Glomerular endothelial cell (primary cell): ENCODE results near the gene MAP3K4. TPM values are rescaled to one million over a fixed set of nuclear protein-coding genes. Genes with fewer than 3 reads are reported as not detected.
"Not testable (repeated sequence)": the region's sequence is repeated elsewhere in the genome, so short reads cannot be mapped to it uniquely, and the experiment has no call there.

ENCODE experiments used
- DNase-seq: peaks from one replicate; pipeline ENCODE4 v3.0.0-alpha.2; 2011; ENCODE audit warnings: low read depth, low spot score; ENCODE audit errors: extremely low read depth
- total RNA-seq: library from RNA; depleted of rRNA; stranded (reverse); fragments of >200 nt; gene quantifications from 2 replicates; pipeline ENCODE4 v1.2.3, GENCODE V29; 2015

Gene MAP3K4
- total RNA-seq, 1 donor from 2014 or later = 17.0 TPM

DNA sequence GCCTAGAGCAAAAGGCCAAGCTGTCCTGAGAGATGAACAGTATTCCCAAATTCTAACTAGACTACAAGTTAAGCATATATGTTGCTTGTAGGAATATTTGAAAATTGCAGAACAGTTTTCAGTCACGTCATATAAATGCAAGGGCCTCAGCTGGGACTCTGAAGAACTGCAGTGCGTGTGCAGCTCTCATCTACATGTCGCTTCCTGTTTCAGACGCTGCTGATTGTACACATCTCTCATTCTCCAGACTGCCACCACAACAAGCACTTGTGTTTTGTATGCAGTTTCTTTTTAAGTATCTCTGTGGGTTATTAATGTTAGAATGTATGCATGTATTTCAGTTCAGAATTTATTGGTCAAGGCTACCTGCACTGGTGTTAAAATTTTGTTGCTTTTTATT is 119.7 kb downstream of the MAP3K4 start:
- DNase-seq = no peak

DNA sequence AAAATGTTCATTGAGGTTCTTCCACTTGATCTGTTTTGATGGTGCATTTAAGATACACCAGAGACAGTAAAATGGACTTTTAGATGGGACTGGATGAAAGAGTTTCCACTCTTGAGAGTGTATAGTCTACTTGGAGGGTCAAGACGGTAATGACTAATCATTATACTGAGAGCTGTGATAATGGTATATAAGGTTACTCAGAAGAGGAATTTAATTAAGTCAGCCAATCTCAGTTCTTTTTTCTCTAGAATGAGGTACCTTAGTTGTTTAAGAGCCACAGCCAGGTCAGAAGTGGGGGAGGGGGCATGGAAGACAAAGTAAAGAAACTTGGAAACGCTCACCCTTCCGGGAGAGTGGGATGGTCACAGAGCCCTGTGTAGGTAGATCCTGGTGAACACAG is 123.9 kb downstream of the MAP3K4 start:
- DNase-seq = no peak

GRCh38 chr6:161116554-161116953 is 125.0 kb downstream of the MAP3K4 start:
- no peak for DNase-seq

- no peak for DNase-seq
Observed at GRCh38 chr6:161117308-161117707, 125.7 kb downstream of the MAP3K4 start.

GRCh38 chr6:161117942-161118341 is 126.4 kb downstream of the MAP3K4 start:
- no peak for DNase-seq

DNA sequence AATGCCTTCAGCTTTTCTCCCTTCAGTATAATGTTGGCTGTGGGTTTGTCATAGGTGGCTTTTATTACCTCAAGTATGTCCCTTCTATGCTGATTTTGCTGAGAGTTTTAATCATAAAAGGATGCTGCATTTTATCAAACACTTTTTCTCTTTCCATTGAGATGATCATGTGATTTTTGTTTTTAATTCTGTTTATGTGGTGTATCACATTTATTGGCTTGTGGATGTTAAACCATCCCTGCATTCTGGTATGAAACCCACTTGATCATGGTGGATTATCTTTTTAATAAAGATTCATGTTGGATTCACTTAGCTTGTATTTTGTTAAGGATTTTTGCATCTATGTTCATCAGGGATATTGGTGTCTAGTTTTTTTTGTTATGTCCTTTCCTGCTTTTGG is 131.8 kb downstream of the MAP3K4 start:
- DNase-seq = not testable (repeated sequence)

DNA sequence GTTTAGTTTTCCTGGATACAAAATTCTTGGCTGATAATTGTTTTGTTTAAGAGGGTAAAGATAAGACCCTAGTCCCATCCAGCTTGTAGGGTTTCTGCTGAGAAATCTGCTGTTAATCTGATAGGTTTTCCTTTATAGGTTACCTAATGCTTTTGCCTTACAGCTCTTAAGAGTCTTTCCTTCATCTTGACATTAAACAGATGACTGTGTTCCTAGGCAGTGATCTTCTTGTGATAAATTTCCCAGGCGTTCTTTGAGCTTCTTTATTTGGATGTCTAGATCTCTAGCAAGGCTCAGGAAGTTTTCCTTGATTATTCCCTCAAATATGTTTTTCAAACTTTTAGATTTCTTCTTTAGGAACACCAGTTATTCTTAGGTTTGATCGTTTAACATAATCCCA is 134.0 kb downstream of the MAP3K4 start:
- DNase-seq = no peak

DNA sequence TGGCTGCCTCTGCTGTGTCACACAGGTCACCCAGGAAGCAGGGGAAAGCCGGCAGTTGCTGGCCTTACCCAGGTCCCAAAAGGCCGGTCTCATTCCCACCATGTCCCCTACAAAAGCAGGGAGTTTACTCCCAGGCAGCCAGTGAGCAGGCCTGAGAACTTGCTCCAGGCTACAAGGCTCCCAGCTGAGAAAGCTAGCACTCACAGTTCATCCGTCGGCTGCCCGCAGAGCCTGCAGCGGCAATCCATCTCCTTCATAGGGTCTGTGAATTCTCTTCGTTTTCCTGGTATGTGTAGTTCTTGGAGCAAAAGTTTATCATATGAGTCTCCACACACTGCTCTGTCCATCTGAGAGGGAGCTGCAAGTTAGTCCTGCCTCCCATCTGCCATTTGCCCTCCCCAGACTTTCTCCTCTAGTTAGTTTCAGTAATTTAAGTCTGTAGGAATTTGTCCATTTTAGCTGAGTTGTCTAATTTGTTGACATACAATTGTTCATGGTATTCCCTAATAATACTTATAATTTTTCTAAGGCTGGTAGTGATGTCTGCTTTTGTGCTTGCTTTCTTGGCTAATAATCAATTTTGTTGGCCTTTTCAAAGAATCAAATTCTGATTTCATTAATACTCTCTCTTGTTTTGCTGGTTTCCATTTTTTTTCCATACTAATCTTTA is 135.6 kb downstream of the MAP3K4 start:
- no peak for DNase-seq

DNA sequence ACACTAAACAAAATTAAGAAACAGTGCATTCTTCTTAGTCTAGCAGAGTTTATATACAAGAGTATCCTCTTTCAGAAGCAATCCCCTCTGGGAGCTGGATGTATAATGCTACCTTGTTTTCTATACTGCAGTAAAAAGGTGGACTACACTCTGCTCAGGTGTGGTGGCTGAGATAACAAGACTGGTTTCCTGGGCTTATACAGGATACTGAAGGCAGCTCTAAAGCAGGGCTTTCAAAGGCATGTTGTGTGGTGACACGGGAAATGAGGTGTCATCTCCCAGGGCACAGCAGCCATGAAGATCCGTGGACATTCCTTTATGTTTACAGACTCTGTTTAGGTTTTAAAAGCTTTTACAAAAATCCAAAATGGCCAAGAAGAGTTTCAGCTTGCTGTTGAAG is 136.7 kb downstream of the MAP3K4 start:
- DNase-seq = no peak

DNA sequence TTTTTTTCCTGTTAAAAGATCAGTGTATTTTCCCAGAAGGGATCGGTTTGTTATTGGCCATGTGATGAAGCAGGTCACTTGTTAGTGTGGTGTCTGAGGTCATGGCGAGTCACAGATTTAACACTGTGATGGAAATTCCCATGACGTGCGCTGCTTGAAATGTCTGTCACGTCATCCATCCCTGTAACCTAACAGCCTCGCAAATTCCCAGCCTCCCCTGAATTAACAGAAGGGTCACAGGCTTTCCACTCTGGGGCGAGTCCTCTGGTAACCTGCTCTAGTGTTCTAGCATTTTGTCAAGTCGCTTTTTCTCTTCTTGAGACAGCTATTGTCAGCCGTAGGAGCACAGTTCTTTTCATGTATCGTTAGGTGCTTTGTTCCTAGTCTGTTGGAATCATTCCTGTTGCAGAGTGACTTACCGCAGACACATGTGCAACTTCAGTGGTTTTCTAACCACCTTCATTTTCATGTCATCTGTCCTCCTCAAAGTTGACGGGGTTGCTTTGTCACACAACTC is 137.2 kb downstream of the MAP3K4 start:
- DNase-seq = no peak

GRCh38 chr6:161130541-161130940 is 139.0 kb downstream of the MAP3K4 start:
- no peak for DNase-seq

DNA sequence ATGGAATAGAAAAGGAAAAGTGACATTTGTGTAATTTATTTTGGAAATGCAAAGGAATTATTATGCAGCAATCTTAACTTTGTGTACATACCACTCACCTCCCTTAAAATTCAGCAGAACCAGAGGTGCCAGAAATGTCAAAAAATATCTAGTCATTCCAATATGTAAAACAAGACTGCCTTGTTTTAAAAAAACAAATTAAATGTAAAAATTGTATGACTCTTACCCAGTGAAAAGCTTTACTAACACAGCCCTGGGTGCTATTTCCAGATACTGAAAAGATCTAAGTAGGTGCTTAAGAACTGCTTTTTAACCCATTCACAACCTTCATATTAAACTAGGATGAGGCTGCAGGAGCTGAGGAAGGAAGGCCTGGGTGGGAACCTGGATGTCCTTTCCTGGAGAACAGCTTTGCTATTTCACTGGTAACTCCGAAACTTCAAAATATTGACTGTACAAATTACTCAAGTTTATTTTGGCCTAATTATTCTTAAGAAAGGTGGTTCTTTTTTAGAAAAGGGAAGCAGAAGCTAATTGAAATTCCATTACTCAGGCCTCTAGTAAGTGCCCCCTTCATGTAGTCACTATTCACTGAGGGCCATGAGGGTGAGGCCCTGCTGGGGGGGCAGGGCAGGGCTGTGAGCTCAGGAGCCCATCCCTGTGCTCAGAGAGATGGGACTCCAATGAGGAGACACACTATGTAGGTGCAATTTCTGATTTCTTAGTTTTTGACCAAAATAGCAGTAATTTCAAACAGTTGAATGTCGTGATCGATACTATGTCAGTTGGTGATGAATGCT is 139.6 kb downstream of the MAP3K4 start:
- DNase-seq = no peak

DNA sequence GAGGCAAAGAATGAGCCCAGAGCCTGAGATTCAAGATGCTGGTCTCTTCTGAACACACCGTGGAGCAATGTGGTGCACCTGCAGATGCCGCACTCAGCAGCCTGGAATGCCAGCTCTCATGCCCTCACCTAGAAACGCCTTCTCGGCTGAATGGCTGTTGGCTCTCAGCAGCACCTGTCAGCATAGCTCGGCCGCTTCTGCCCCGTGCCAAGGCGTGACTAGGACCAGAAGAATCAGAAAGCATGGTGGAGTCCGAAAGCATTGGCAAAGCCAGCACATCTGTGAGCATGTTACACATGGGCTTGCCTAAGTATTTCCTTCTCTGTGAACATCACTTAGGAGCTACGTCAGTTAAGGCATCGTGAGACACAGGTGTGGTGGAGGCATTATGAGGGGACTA is 140.8 kb downstream of the MAP3K4 start:
- DNase-seq = no peak

DNA sequence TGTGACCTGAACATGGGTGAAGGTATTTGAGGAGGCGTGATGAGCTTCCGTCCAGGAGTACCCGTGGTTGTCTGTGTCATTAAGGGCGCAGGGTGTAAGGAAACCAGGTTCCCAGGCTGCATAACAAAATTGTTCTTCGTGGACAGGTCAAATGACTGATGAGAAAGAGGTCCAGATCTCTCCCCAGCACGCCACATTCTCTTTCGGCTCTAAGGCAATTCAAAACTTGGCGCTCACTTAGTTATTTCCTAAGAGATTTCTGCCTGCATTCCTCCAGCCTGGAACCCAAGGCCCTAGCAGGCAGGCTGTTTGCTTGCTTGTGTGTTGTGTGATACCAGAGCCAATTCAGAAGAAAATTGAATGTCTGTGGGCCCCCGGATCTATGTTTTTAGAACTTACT is 142.4 kb downstream of the MAP3K4 start:
- no peak for DNase-seq

GRCh38 chr6:161134550-161135298 is 143.2 kb downstream of the MAP3K4 start:
- no peak for DNase-seq

DNA sequence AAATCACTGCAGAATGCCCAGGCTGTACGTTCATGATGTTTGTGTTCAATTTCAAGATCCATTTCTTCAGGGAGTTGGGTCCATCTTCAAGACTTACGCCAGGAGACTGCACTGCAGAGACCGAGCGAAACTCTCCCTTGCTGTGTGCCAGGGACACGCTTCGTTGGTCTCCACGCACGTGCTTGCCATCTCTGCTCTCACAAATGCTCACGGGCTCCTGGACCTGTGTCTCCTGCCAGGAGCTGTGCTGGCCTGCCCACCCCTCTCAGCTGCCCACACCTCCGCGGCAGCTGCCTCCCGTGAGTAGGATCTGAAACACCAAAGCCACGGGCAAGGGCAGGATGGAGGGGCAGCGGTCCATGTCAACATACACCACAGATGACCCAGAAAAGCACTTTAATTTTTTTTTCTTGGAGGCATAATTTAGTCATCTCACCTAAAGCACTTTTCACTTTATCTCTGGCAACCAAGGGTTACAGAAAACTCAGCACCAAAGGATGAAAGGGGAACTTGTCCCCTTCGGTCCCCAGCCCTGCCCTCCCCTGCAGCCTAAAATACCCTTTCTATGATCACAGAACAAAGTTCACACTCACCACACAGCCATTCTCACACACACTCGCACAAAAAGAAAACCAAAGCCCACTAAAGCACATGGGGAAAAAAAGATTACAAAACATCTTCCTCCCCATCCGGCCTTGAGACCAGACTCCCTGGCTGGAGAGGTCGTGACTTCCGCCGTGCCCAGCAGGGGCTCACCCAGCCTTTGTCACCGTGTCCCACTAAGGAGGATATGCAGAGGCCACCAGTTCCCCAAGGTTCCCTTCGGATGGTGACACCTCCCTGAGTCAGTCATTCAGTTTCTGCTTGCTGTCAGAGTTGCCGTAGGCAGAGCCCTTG is 144.4 kb downstream of the MAP3K4 start:
- no peak for DNase-seq

- no peak for DNase-seq
Observed at GRCh38 chr6:161136655-161137054, 145.1 kb downstream of the MAP3K4 start.

- DNase-seq = no peak
Observed at GRCh38 chr6:161137320-161137719, 145.8 kb downstream of the MAP3K4 start.

DNA sequence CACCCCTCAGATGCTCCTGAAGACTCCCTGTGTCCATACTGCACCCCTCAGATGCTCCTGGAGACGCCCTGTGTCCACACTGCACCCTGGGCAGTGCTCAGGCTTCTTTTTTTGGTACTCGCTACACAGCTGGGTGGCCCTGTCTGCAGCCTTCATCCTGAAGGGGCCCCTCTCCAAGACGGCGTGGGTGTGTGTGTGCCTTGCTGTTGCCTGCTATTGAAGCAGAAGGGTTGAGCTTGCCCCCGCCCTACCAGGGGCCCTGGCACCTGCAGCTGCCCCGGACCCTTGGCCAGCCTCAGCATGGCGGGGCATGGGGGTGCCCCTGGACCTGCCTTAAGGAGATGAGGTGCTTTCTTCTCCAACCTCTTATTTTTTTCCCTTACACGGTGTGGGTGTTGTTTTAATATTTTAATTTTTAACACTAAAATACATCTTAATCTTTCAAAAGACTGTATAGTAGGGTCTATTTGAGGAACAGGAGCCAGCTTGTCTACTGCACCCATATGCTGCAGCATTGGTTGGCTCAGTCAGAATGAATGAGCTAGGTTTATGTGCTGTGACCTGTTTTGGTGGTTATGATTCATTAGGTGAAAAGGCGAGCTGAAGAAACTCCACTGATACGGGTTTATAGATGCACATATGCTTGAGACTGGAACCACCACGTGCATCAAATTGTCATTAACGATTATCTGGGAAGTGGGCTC is 146.4 kb downstream of the MAP3K4 start:
- DNase-seq = no peak
